Esophagus squamous epithelium (tissue), 5 donors: ENCODE measurements around the gene KCTD3. TPM values are rescaled to one million over a fixed set of nuclear protein-coding genes. Genes with fewer than 3 reads are reported as not detected.

Source experiments
- DNase-seq: peaks from one replicate; lab custom pipeline; 2025; lab: John Stamatoyannopoulos, UW
- H3K27ac ChIP-seq, 4 donors: fragments of 200-600 bp; sonication (generic); one replicate each; pipeline ENCODE4 v1.5.1; 2016 to 2019; ENCODE audit warnings: mild to moderate bottlenecking in 1 of 4
- H3K27me3 ChIP-seq, 4 donors: fragments of 200-600 bp; sonication (generic); 1 replicate in 3 of 4; 2 replicates in 1 of 4; pipeline versions ENCODE4 v1.5.1 to v1.6.0; 2017 to 2021; ENCODE audit warnings: antibody characterized with exemption in 1 of 4
- H3K36me3 ChIP-seq, 3 donors: fragments of 200-600 bp; sonication (generic); one replicate each; pipeline ENCODE4 v1.5.1; 2016 to 2019
- H3K4me1 ChIP-seq, 3 donors: fragments of 200-600 bp; sonication (generic); one replicate each; pipeline ENCODE4 v1.5.1; 2017 to 2019
- H3K4me3 ChIP-seq, 4 donors: fragments of 200-600 bp; sonication (generic); 1 replicate in 3 of 4; 2 replicates in 1 of 4; pipeline ENCODE4 v1.5.1; 2016 to 2019; ENCODE audit warnings: mild to moderate bottlenecking in 2 of 4, moderate library complexity in 1 of 4
- H3K9me3 ChIP-seq, 3 donors: fragments of 200-600 bp; sonication (generic); one replicate each; pipeline ENCODE4 v1.5.1; 2016 to 2019
- POLR2A ChIP-seq, 4 donors: fragments of 450-650 bp; IDR thresholded peaks; one replicate each; pipeline ENCODE4 v1.6.1; 2017; ENCODE audit warnings: antibody characterized with exemption in 4 of 4, mild to moderate bottlenecking in 4 of 4, moderate library complexity in 3 of 4
- WGBS, 2 donors: methylation state at CpG; one replicate each; pipeline ENCODE4 v1.1.5; 2018; 5-methylcytosine and 5-hydroxymethylcytosine counted together
- intact Hi-C: fragments of 100-400 bp; cut with DNase I; formaldehyde crosslinking; loops from one replicate; pipeline ENCODE4 v1.15.0; 2022
- total RNA-seq, 4 donors: library from RNA; depleted of rRNA; stranded (reverse); fragments of >200 nt; gene quantifications; one replicate each; pipeline ENCODE4 v1.1.0, GENCODE V29; 2016
- TF ChIP-seq, protein P1 (sequence below), 6 experiments: fragments of 450-650 bp in 4 of 6; fragments of 200-600 bp in 2 of 6; sonication (generic) in 2 of 6; IDR thresholded peaks; one replicate each; pipeline ENCODE4 v1.5.1; 2016 to 2019; ENCODE audit warnings: antibody characterized with exemption in 6 of 6, mild to moderate bottlenecking in 4 of 6, moderate library complexity in 4 of 6
- donor health status: DM: yes; HTN: yes; CAD: no.

The KCTD3 gene
- total RNA-seq, 4 donors from 2014 or later: 43.4 to 76.1 (median 44.9) TPM

DNA sequence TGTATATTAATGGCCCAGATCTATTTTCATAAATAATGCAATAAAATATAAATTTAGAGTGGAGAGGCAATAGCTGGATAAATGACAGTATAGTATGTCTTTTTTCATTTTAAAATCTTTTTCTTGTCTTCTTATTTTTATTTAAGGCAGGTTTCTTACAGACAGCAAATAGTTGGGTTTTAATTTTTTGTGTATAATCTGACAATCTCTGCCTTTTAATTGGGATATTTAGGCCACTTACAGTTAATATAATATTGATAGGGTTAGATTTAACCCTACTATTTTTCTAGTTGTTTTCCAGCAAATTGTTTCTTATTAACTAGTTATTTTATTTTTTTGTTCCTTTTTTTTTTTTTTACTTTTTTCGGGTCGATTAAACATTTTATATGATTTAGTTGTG, 23.3 kb upstream of the KCTD3 start:
- DNase-seq: no peak
- no peak for TF ChIP-seq POLR2A (IDR thresholded peaks at IDR 0.05)
- TF ChIP-seq, protein P1, sequence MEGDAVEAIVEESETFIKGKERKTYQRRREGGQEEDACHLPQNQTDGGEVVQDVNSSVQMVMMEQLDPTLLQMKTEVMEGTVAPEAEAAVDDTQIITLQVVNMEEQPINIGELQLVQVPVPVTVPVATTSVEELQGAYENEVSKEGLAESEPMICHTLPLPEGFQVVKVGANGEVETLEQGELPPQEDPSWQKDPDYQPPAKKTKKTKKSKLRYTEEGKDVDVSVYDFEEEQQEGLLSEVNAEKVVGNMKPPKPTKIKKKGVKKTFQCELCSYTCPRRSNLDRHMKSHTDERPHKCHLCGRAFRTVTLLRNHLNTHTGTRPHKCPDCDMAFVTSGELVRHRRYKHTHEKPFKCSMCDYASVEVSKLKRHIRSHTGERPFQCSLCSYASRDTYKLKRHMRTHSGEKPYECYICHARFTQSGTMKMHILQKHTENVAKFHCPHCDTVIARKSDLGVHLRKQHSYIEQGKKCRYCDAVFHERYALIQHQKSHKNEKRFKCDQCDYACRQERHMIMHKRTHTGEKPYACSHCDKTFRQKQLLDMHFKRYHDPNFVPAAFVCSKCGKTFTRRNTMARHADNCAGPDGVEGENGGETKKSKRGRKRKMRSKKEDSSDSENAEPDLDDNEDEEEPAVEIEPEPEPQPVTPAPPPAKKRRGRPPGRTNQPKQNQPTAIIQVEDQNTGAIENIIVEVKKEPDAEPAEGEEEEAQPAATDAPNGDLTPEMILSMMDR (IDR thresholded peaks at IDR 0.05): no peak
- Histone ChIP-seq H3K27me3 (no peaks in the 10 kb centered on the region), H3K36me3 (no peaks in the 10 kb centered on the region), H3K27ac (no peak overlapping the region), H3K4me1 (peaks cover 0 to 23% (median 0%) of the 10 kb centered on the region in 3 donors), H3K4me3 (no peak overlapping the region), H3K9me3 (peaks cover 0 to 6% (median 0%) of the 10 kb centered on the region in 3 donors)
- intact Hi-C loops: no loop called here
- WGBS, 2 donors: 89 to 92% methylated on average over 2 of the region's 2 CpGs

DNA sequence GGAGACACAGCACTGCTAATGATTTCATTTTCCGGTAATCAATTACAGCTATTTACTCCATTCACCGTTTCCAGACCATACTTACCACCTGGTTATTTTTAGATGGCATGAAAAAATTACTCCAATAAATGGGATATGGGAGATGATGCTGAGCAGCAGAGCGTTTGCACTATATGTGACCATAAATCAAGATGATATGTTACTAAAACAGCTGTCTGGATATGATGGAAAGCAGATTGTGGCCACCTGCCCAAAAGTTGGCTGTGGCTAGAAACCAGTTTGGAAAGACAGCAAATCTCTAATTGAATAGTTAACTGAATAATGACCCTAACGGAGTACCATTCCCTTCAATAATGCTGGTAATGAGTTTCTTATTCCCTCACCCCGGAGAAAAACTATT, 22.5 kb upstream of the KCTD3 start:
- H3K27ac ChIP-seq: no peak overlapping the region
- no peak overlapping the region for H3K4me3 ChIP-seq
- no peak for DNase-seq
- WGBS, 2 donors: 67 to 81% methylated on average over 5 of the region's 5 CpGs
- intact Hi-C loops: no loop called here
- TF ChIP-seq, protein P1 (IDR thresholded peaks at IDR 0.05): no peak
- TF ChIP-seq POLR2A (IDR thresholded peaks at IDR 0.05): no peak
- H3K36me3 ChIP-seq: no peaks in the 10 kb centered on the region
- H3K4me1 ChIP-seq: peaks cover 0 to 23% (median 0%) of the 10 kb centered on the region in 3 donors
- peaks cover 0 to 6% (median 0%) of the 10 kb centered on the region in 3 donors for H3K9me3 ChIP-seq
- no peaks in the 10 kb centered on the region for H3K27me3 ChIP-seq

DNA sequence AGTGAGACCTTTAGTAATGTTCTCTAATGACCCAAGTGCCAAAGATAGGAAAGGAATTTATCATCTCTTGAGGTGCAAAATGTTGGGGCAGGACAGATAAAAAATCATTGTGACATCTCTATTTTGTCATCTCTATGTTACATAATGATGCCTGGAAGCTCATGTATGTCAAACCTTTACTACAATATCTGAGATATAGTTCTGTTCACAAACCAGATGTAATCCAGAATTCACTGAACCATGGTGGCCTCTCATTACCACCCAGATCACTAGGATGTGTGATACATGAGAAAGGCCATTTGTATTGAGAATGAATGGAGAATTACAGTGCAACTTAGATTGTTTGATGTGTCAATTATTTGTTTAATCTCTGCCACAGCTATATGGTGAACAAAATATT, 22.0 kb upstream of the KCTD3 start:
- Histone ChIP-seq H3K4me1 (peaks cover 0 to 18% (median 0%) of the 10 kb centered on the region in 3 donors), H3K4me3 (no peak overlapping the region), H3K9me3 (peaks cover 0 to 6% (median 0%) of the 10 kb centered on the region in 3 donors), H3K27me3 (no peaks in the 10 kb centered on the region), H3K27ac (no peak overlapping the region), H3K36me3 (no peaks in the 10 kb centered on the region)
- intact Hi-C loops: no loop called here
- no peak for TF ChIP-seq POLR2A (IDR thresholded peaks at IDR 0.05)
- TF ChIP-seq, protein P1 (IDR thresholded peaks at IDR 0.05): no peak
- DNase-seq: no peak

DNA sequence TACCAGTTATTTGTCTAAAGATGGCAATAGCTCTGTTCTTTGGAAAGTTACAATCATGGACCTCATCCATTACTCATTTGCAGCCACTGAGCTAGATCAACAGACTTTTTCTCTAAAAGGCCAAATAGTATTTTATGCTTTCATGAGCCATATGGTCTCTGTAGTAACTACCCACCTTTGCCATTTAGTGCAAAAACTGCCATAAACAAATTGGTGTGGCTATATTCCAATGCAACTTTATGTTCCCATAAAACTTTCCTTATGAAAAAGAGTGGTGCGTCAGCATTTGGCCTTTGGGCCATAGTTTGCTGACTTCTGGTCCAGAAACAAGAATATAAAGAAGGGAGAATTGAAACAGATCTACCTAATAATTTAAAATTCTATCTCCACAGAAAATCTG, 20.1 kb upstream of the KCTD3 start:
- no peaks in the 10 kb centered on the region for H3K36me3 ChIP-seq
- no peak overlapping the region for H3K4me3 ChIP-seq
- no peak overlapping the region for H3K27ac ChIP-seq
- H3K9me3 ChIP-seq: peaks cover 0 to 6% (median 0%) of the 10 kb centered on the region in 3 donors
- WGBS, 2 donors: 69 to 100% methylated on average over 1 of the region's 1 CpG
- H3K4me1 ChIP-seq: peaks cover 0 to 11% (median 0%) of the 10 kb centered on the region in 3 donors
- no peaks in the 10 kb centered on the region for H3K27me3 ChIP-seq
- DNase-seq: no peak
- TF ChIP-seq POLR2A (IDR thresholded peaks at IDR 0.05): no peak
- TF ChIP-seq, protein P1 (IDR thresholded peaks at IDR 0.05): no peak
- intact Hi-C loops: no loop called here

DNA sequence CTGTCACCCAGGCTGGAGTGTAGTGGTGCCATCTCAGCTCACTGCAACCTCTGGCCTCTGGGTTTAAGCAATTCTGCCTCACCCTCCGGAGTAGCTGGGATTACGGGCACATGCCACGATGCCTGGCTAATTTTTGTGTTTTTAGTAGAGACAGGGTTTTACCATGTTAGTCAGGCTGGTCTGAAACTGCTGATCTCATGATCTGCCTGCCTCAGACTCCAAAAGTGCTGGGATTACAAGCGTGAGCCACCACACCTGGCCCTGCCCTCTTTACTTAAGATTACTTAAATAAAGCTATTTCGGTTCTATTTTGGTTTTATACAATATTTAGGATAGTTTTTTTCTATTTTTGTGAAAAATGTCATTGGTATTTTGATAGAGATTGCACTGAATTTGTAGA, 15.3 kb upstream of the KCTD3 start:
- Histone ChIP-seq H3K4me1 (no peaks in the 10 kb centered on the region), H3K9me3 (no peaks in the 10 kb centered on the region), H3K36me3 (no peaks in the 10 kb centered on the region), H3K27me3 (no peaks in the 10 kb centered on the region), H3K4me3 (no peak overlapping the region), H3K27ac (no peak overlapping the region)
- WGBS, 2 donors: 71 to 80% methylated on average over 3 to 5 of the region's 5 CpGs
- DNase-seq: no peak
- intact Hi-C loops: no loop called here
- TF ChIP-seq, protein P1 (IDR thresholded peaks at IDR 0.05): no peak
- no peak for TF ChIP-seq POLR2A (IDR thresholded peaks at IDR 0.05)
